Fibroblast of mammary gland (primary cell): ENCODE results near the gene EML1.

Source experiments
- DNase-seq: peaks from one replicate; pipeline ENCODE4 v3.0.0-alpha.2; 2010; ENCODE audit warnings: low read depth
- H3K4me3 ChIP-seq: 2 replicates; pipeline ENCODE4 v1.5.1; 2011; ENCODE audit warnings: low read depth, mild to moderate bottlenecking, low read length, moderate library complexity; ENCODE audit not compliant: control insufficient read depth
- TF ChIP-seq, protein P1 (sequence below): conservative IDR thresholded peaks from 2 replicates; pipeline ENCODE4 v1.5.1; 2011; ENCODE audit warnings: low read depth, low read length, inconsistent platforms; ENCODE audit not compliant: control insufficient read depth, insufficient read depth

The EML1 gene

DNA sequence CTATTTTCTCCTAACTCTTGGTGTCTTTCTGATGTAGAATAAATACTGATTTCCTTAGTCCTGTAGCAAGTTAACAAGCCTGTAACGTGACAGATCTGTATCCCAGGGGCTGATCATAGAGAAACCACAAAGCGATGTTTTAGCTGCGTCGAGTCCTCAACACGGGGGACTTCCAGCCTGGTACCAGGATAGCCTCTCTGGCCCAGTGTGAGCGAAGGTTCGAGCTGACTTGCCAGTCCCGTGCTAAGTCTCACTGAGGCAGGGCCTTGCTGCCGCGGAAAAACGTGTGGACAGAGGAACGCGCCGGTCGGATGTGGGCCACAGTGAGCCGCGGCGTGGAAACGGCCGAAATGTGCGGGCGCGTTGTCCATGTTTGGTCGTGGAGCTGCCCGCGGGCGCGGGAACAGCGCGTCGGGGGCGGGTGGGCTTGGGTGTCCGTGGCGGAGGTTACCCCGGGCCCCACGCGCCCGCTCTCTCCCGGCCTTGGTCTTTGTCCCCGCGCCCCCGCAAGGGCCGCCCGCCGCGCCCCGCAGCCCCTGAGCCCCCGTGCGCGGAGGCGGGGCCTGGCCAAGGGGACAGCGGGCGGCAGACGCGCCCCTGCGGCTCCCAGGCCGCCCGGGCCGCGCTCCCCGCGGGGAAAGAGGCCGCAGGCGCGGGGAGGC lies 531 bp upstream of the EML1 start:
- peak overlapping the region; percentile 43 for H3K4me3 ChIP-seq
- DNase-seq: peak; percentile 29
- TF ChIP-seq, protein P1, sequence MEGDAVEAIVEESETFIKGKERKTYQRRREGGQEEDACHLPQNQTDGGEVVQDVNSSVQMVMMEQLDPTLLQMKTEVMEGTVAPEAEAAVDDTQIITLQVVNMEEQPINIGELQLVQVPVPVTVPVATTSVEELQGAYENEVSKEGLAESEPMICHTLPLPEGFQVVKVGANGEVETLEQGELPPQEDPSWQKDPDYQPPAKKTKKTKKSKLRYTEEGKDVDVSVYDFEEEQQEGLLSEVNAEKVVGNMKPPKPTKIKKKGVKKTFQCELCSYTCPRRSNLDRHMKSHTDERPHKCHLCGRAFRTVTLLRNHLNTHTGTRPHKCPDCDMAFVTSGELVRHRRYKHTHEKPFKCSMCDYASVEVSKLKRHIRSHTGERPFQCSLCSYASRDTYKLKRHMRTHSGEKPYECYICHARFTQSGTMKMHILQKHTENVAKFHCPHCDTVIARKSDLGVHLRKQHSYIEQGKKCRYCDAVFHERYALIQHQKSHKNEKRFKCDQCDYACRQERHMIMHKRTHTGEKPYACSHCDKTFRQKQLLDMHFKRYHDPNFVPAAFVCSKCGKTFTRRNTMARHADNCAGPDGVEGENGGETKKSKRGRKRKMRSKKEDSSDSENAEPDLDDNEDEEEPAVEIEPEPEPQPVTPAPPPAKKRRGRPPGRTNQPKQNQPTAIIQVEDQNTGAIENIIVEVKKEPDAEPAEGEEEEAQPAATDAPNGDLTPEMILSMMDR: no peak

DNA sequence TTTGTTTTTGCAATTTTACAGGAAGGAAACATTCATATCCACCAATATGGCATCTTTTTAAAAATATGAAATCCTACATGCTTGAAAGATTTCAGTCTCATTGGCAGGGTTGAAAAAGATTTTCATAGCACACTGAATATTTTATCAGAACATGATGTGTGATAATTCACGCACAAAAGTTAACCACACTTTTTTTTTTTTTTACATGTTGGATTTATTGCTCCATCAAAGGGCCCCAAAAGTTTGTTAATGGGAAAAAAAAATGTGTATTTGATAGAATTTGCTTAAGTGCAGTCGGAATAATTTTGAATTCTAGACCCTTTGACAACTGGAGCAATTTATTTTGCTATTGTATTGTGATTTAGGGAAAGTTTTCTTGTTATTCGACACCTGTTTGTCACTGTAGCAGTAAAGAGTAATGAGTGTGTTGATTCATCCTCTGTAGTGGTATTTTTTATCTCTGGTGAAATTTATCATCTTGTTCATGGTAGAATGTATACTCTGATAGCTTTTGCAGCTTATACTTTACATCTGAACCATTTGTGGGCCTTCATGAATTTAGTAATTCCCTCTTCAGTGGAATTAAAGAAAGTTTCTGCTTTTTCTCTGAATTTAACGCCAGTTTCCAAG lies 1.1 kb downstream of the EML1 start:
- TF ChIP-seq, protein P1: no peak
- no peak for DNase-seq
- H3K4me3 ChIP-seq: peak overlapping the region; percentile 66

DNA sequence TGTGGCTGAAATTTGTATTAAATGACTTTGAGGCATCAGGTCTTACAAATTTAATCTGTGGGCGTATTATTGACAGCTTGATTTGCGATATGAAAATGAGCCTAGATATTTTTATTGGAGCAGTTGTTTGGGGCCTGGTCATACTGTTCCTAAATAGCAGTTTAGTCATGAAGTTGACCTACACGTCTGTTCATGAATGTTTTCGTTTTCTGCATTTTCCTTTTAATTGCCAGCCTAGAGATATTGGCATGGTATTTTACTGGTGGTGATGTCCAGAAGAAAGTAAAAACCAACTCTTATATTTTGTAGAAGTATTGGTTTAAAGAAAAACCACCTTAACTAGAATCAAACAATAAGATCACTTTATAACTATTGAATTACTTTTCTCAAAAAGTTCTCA lies 1.8 kb downstream of the EML1 start:
- no peak for DNase-seq
- TF ChIP-seq, protein P1: no peak
- no peak overlapping the region for H3K4me3 ChIP-seq

DNA sequence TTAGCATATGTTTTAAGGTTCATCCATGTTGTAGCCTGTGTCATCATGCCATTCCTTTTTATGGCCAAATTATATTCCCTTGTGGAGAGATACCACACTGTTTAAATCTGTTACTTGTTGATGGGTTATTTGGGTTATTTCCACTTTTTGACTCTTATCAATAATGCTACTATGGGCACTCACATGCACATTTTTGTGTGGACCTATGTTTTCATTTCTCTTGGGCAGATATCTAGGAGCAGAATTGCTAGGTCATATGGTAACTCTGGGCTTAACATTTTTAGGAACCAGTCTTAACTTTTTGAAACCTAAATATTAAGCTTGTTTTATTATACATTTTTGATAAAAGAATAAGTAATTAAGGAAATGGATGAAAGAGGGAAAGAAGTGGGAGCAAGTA lies 4.0 kb downstream of the EML1 start:
- TF ChIP-seq, protein P1: no peak
- DNase-seq: no peak
- no peak overlapping the region for H3K4me3 ChIP-seq

DNA sequence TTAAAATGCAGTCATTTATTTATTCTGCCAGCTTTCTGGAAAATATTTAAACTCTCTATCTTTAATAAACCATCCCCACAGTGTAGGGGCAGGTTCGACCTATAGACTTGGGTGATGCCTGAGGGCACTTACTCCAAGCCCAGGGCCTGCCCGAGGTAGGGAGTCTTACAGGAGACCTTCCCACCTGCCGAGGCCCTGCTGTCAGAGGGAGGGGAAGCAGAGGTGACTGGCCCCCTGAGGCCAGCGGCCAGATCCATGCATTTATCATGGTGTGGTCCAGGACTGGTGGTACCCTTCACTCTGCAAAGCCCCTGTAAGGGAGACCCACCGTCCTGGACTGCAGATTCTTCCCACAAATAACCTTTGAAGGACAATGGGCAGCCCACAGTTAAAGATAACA lies 7.6 kb downstream of the EML1 start:
- no peak for DNase-seq
- TF ChIP-seq, protein P1: no peak
- H3K4me3 ChIP-seq: no peak overlapping the region

DNA sequence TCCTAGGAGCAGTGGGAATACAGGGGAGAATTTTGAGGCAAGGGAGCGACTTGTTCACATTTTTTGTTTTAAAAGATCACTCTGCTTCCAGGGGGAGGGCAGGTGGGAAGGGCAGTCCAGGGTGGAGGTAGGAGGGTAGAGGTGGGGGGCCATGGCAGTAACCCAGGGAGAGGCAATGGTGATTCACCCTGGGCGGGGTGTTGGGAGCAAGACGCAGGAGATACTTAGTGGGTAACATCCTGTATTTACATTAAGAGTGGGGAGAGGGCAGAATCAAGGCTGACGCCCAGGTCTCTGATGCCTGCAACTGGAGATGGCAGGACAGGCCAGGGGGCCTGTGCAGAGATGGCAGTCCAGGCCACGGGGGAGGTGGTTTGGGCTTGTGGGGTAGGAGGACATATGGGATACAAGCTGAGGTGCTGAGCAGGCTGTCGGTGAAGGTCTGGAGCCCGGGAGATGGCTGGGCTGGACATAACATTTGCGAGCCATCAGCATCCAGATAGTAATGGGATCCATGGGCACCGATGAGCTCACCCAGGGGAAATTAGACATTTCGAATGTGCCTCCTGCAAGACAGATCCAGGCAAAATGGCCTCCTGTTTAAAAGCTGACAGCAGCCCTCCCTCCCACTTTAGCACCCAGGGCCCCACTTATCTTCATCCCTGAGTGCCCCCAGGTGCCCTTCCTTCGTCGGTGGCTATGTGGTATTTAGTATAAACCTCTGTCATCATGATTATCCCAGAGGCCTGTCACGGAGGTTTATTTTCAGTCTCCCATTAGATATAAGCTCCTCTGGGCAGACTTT lies 9.3 kb downstream of the EML1 start:
- DNase-seq: peak; percentile 51
- TF ChIP-seq, protein P1: no peak
- no peak overlapping the region for H3K4me3 ChIP-seq
